Kidney (tissue), 14 donors: ENCODE results near the gene COL8A1. TPM values are rescaled to one million over a fixed set of nuclear protein-coding genes. Genes with fewer than 3 reads are reported as not detected.
A peak's percentile ranks its signal among the peaks of the same experiment; 100 is the strongest.

Experiments
- DNase-seq, 5 donors: peaks; one replicate each; pipeline ENCODE4 v3.0.0-alpha.2; 2013 to 2020
- FAIRE-seq: peaks from 2 replicates; lab custom pipeline; 2012; peaks lifted over from hg19 to GRCh38; lab: Jason Lieb, UNC
- H3K27ac ChIP-seq, 2 donors: one replicate each; pipeline ENCODE4 v1.7.0; 2013; ENCODE audit warnings: low read depth in 2 of 2, low read length in 2 of 2, inconsistent platforms in 1 of 2
- H3K27me3 ChIP-seq: one replicate; pipeline ENCODE4 v1.7.1; 2013; ENCODE audit warnings: low read length, inconsistent platforms; ENCODE audit not compliant: control insufficient read depth, insufficient read depth
- H3K36me3 ChIP-seq, 3 donors: one replicate each; pipeline versions ENCODE4 v1.7.0 to v1.7.1; 2013; ENCODE audit warnings: low read length in 3 of 3, control low read depth in 1 of 3, inconsistent platforms in 1 of 3; ENCODE audit not compliant: insufficient read depth in 3 of 3, control insufficient read depth in 2 of 3
- H3K4me1 ChIP-seq, 3 donors: one replicate each; pipeline versions ENCODE4 v1.7.0 to v1.7.1; 2013; ENCODE audit warnings: low read length in 3 of 3, inconsistent platforms in 1 of 3, low read depth in 1 of 3; ENCODE audit not compliant: control insufficient read depth in 2 of 3, insufficient read depth in 2 of 3
- H3K4me3 ChIP-seq, 3 donors: one replicate each; pipeline versions ENCODE4 v1.7.0 to v1.8.1; 2013; ENCODE audit warnings: low read length in 3 of 3, control low read depth in 1 of 3, inconsistent platforms in 1 of 3
- H3K9ac ChIP-seq, 3 donors: one replicate each; pipeline versions ENCODE4 v1.7.0 to v1.7.1; 2013; ENCODE audit warnings: low read length in 3 of 3, control low read depth in 1 of 3, inconsistent platforms in 1 of 3
- H3K9me3 ChIP-seq, 3 donors: one replicate each; pipeline versions ENCODE4 v1.7.0 to v1.7.1; 2013; ENCODE audit warnings: low read length in 3 of 3, control low read depth in 1 of 3, inconsistent platforms in 1 of 3; ENCODE audit not compliant: control insufficient read depth in 2 of 3, insufficient read depth in 1 of 3
- intact Hi-C: fragments of 100-400 bp; cut with DNase I; formaldehyde crosslinking; loops from one replicate; pipeline ENCODE4 v1.11.1; 2022
- polyA plus RNA-seq: library from polyadenylated mRNA; stranded (reverse); fragments of 350-450 nt; fragmentation: Illumina TruSeq; extraction: RNeasy Lipid Tissue Mini Kit (QIAGEN cat#74804); gene quantifications from one replicate; pipeline ENCODE4 v1.2.3, GENCODE V29; 2014; ENCODE audit warnings: low read depth, low replicate concordance; ENCODE audit not compliant: insufficient read depth
- total RNA-seq: library from RNA; stranded (reverse); fragmentation: NEBNext Ultra II Directional; extraction: Animal tissue kit (Norgen Biotek cat#: 25700); gene quantifications from one replicate; pipeline ENCODE4 v1.2.1, GENCODE V29; 2021
- TF ChIP-seq, protein P1 (sequence below): IDR thresholded peaks from 3 replicates; pipeline ENCODE4 v1.5.1; 2012; ENCODE audit warnings: mild to moderate bottlenecking, moderate library complexity, borderline replicate concordance; ENCODE audit not compliant: insufficient read depth; ENCODE audit errors: extremely low read depth
- donor health status: control.
- donor health status: control.
- donor health status: control.
- donor health status: control.
- donor health status: control.
- donor health status: DM: yes; HTN: yes; CAD: no.
- donor health status: Normal renal cell carcinoma (clear cell type).

COL8A1 gene
- total and polyA plus RNA-seq, 2 donors from 2014 or later = 3.6 to 24.2 TPM

DNA sequence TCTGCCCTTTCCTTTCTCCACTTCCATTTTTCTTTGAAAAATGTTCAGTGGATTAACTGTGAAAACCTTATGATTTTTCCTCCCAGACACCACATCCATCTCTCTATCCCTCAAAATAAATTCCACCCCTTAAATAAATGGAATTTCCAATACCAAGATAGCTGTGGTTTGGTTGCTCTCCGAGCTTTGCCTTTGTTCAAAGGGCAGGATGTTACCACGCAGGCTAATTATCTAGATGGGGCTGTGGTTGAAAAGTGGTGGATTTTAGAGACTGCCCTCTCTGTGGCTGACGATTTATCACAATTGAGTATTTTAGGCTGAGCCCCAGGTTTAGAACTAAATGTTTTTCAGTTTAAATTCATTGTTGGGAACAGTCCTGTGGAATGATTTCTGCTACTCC lies 142.4 kb downstream of the COL8A1 start:
- Histone ChIP-seq H3K36me3 (no peaks in the 10 kb centered on the region), H3K9me3 (no peaks in the 10 kb centered on the region), H3K27ac (no peak overlapping the region), H3K9ac (no peak overlapping the region), H3K4me1 (no peaks in the 10 kb centered on the region), H3K4me3 (no peak overlapping the region), H3K27me3 (no peaks in the 10 kb centered on the region)
- TF ChIP-seq, protein P1, sequence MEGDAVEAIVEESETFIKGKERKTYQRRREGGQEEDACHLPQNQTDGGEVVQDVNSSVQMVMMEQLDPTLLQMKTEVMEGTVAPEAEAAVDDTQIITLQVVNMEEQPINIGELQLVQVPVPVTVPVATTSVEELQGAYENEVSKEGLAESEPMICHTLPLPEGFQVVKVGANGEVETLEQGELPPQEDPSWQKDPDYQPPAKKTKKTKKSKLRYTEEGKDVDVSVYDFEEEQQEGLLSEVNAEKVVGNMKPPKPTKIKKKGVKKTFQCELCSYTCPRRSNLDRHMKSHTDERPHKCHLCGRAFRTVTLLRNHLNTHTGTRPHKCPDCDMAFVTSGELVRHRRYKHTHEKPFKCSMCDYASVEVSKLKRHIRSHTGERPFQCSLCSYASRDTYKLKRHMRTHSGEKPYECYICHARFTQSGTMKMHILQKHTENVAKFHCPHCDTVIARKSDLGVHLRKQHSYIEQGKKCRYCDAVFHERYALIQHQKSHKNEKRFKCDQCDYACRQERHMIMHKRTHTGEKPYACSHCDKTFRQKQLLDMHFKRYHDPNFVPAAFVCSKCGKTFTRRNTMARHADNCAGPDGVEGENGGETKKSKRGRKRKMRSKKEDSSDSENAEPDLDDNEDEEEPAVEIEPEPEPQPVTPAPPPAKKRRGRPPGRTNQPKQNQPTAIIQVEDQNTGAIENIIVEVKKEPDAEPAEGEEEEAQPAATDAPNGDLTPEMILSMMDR = no peak
- DNase-seq = no peak
- intact Hi-C loops = no loop called here
- no peak for FAIRE-seq

DNA sequence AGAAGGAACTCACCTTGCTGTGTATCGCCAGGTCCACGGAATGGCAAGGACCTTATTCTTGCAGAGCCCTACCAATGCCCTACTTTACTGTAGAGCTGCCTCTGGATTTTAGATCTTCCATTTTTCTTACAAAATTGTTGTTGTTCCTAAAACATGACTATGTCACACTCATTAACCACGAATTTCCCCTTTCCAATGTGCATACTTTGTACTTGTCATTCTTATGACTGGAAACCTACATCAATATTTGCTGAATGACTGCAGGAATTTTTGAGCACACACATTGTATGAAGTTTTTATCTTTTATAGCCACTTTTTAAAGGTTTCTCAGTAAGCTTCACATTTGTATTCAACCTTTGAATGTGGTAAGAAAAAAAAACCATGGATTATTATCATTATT lies 143.4 kb downstream of the COL8A1 start:
- TF ChIP-seq, protein P1 = no peak
- DNase-seq (no peak), FAIRE-seq (no peak)
- no peak overlapping the region for H3K27ac ChIP-seq
- no peak overlapping the region for H3K4me3 ChIP-seq
- H3K9me3 ChIP-seq = no peaks in the 10 kb centered on the region
- H3K4me1 ChIP-seq = no peaks in the 10 kb centered on the region
- no peak overlapping the region for H3K9ac ChIP-seq
- no peaks in the 10 kb centered on the region for H3K36me3 ChIP-seq
- no peaks in the 10 kb centered on the region for H3K27me3 ChIP-seq
- intact Hi-C loops = no loop called here

DNA sequence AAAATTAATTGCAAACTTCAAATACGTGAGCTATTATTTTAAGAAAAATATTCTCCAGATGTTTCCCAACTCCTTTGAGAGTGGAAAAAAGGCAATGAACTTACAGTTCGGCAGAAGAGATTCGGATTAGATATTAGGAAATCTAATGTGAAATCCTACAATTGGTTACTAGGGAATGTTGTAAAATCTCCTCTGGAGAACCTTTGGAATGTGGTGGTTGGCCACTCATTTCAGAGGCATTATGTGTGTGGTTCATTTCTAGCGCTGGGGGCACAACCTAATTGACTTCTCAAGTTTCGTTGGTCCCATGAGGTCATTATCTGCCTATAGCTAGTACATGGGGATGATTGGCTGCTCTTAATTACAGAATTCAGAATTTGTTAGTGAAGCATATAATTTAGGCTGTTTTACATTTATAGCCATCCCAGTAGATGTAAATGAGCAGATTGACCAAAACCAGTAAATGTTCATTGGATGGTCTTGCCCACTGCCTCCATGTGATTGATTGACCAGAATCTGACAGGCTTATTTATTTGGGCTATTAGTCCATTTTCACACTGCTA lies 144.7 kb downstream of the COL8A1 start:
- DNase-seq (peak in 3 of 5 donors; percentile 22 to 66 (median 49)), FAIRE-seq (no peak)
- no peaks in the 10 kb centered on the region for H3K9me3 ChIP-seq

More for the DNA sequence above, 144.7 kb downstream of the COL8A1 start:
- no peaks in the 10 kb centered on the region for H3K27me3 ChIP-seq
- H3K4me1 ChIP-seq = no peaks in the 10 kb centered on the region
- intact Hi-C loops = no loop called here
- no peak overlapping the region for H3K9ac ChIP-seq
- TF ChIP-seq, protein P1 = no peak
- H3K4me3 ChIP-seq = no peak overlapping the region
- no peaks in the 10 kb centered on the region for H3K36me3 ChIP-seq
- H3K27ac ChIP-seq = no peak overlapping the region
